Prostate gland (tissue), 2 donors: ENCODE data around the gene ECE1.

Experiments used
- CTCF ChIP-seq, 4 experiments: fragments of 200-600 bp in 2 of 4; fragments of 450-650 bp in 2 of 4; sonication (generic) in 2 of 4; IDR thresholded peaks; 1 replicate in 3 of 4; 2 replicates in 1 of 4; pipeline ENCODE4 v1.5.1; 2016 to 2019; ENCODE audit warnings: antibody characterized with exemption in 4 of 4, mild to moderate bottlenecking in 2 of 4, moderate library complexity in 2 of 4
- POLR2A ChIP-seq: fragments of 450-650 bp; IDR thresholded peaks from one replicate; pipeline ENCODE4 v1.6.1; 2016; ENCODE audit warnings: antibody characterized with exemption, mild to moderate bottlenecking
- POLR2AphosphoS5 ChIP-seq: sonication (generic); formaldehyde crosslinking; IDR thresholded peaks from one replicate; pipeline ENCODE4 v1.6.1; 2017; ENCODE audit warnings: antibody characterized with exemption

- no peak for TF ChIP-seq CTCF (IDR thresholded peaks at IDR 0.05)
- no peak for TF ChIP-seq POLR2A
- TF ChIP-seq POLR2AphosphoS5, result peak; percentile 89
Measured at GRCh38 chr1:21331752-21332478, 41.7 kb upstream of the ECE1 start.
